GM12874 (cell line): ENCODE measurements around the gene GREB1.

ENCODE experiments used
- CTCF ChIP-seq: IDR thresholded peaks from 2 replicates; pipeline ENCODE4 v1.5.1; 2011; ENCODE audit warnings: low read depth, mild to moderate bottlenecking, control low read depth, low read length, moderate library complexity; ENCODE audit not compliant: insufficient read depth

Gene GREB1

GRCh38 chr2:11665028-11665427 lies 131.2 kb downstream of the GREB1 start:
- no peak for TF ChIP-seq CTCF

- TF ChIP-seq CTCF = no peak
These were observed 131.9 kb downstream of the GREB1 start for GRCh38 chr2:11665510-11666362.

GRCh38 chr2:11667194-11667593 lies 133.3 kb downstream of the GREB1 start:
- TF ChIP-seq CTCF = no peak

- TF ChIP-seq CTCF = no peak
These were observed 134.2 kb downstream of the GREB1 start for GRCh38 chr2:11667866-11668637.

- TF ChIP-seq CTCF = no peak
These were observed 135.8 kb downstream of the GREB1 start, which contains the start of gene NTSR2 for GRCh38 chr2:11669454-11670291. Gene NTSR2, minus strand, starts transcription at chr2:11670195. Its CDS starts 66 bp downstream, at chr2:11670129.

GRCh38 chr2:11672407-11672806 lies 138.6 kb downstream of the GREB1 start:
- no peak for TF ChIP-seq CTCF

GRCh38 chr2:11674983-11675382 lies 141.1 kb downstream of the GREB1 start:
- TF ChIP-seq CTCF = no peak
